ENCODE results near the gene ARHGAP26.

GRCh38 chr5:142862594-142862993 is 92.4 kb downstream of the ARHGAP26 start:
- no peak for TF ChIP-seq YY1 (IDR thresholded peaks at IDR 0.05)
- TF ChIP-seq CTCF (IDR thresholded peaks at IDR 0.05; ENCODE audit: low read depth, low read length, missing input control): no peak
- TF ChIP-seq EGR1 (IDR thresholded peaks at IDR 0.05; ENCODE audit: low read depth in 2 of 2): no peak
- TF ChIP-seq ZBTB33 (IDR thresholded peaks at IDR 0.05): no peak
- no peak for TF ChIP-seq RAD21 (IDR thresholded peaks at IDR 0.05)

Data from liver (tissue), 3 donors.